Dedifferentiated amniotic fluid mesenchymal stem cell (primary cell): Measurements from ENCODE around the gene TNFAIP3.
A peak's percentile ranks its signal among the peaks of the same experiment; 100 is the strongest.

Experiments
- DNase-seq: peaks from one replicate; pipeline ENCODE4 v3.0.0-alpha.2; 2016; ENCODE audit errors: extremely low spot score

The TNFAIP3 gene

GRCh38 chr6:137923866-137924653 lies 57.0 kb downstream of the TNFAIP3 start:
- DNase-seq, result no peak

GRCh38 chr6:137925141-137925698 lies 58.2 kb downstream of the TNFAIP3 start:
- no peak for DNase-seq

- peak; percentile 27 for DNase-seq
These were observed 59.2 kb downstream of the TNFAIP3 start for GRCh38 chr6:137926207-137926731.

- DNase-seq, result no peak
These were observed 59.9 kb downstream of the TNFAIP3 start for GRCh38 chr6:137926985-137927384.

- no peak for DNase-seq
These were observed 60.7 kb downstream of the TNFAIP3 start for GRCh38 chr6:137927777-137928218.

GRCh38 chr6:137928286-137928685 lies 61.2 kb downstream of the TNFAIP3 start:
- no peak for DNase-seq

GRCh38 chr6:137931849-137932465 lies 64.9 kb downstream of the TNFAIP3 start:
- no peak for DNase-seq
